Left hindlimb (tissue), 1 donor: Measurements from ENCODE around the gene AUH.

Source experiments
- DNase-seq: peaks from one replicate; pipeline ENCODE4 v3.0.0-alpha.2; 2018

The AUH gene

DNA sequence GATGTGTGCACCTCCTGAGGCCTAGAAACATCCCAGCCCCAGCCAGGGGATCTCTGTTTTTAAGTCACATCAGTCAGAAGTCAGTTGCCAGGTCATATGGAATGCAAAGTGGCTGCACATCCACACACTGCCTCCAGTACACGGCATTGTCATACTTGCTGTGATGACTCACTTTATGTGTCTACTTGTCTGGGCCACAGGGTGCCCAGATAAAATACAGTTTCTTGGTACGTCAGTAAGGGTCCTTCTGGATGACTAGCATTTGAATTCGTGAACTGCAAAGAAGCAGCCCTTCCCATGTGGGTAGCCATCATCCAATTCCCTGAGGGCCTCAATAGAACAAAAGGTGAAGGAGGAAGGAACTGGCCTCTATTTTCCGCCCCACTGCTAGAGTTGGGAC lies 27.7 kb downstream of the AUH start:
- DNase-seq, result no peak

DNA sequence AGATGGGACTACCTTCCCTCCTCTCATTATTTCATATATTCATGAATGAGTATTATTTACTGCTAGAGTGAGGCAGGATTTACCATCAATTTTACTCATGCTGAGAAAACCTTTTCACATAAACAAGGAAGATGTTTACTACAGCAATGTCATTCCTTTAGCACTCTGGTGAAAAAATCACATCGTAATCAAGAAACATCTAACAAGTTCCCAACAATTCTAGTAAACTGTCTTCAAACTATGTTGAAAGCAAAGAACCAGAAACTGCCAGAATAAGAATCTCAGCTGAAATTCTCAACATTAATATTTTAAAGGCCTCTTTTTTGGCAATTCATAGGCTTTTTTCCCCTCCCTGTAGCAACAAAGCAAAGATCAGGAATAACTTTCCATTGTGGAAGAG lies 28.2 kb downstream of the AUH start:
- DNase-seq, result no peak

DNA sequence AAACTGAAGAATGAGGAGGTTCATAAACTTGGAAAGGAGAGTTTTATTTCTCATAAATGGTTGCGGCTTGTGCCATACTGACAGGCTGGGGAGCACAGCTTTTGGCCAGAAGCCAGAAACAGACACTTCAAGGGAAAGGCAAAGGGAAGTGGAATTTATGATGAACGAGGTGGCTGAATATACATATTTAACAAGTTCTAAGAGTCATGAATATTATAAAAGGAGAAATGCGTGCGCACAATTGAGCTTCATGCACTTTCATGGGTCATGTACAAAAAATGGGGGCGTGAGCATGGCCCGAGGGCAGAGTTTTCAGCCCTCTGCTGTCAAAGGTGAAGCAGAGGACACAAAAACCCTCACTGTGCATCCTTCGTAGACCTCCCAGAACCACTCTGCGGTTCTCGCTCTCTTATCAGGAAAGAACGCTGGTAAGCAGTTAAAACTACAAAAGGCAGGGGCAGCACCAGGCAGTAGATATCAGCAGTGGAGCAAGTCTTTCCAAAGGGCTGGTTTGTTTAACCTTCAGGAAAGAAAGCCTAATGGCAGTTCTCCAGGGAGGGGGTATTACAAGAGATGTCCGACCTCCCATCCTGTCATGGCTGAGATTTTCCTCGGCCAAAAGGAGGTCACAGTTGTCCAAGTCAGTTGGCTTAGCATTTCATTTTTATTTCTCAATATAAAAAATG lies 29.0 kb downstream of the AUH start:
- DNase-seq, result no peak

DNA sequence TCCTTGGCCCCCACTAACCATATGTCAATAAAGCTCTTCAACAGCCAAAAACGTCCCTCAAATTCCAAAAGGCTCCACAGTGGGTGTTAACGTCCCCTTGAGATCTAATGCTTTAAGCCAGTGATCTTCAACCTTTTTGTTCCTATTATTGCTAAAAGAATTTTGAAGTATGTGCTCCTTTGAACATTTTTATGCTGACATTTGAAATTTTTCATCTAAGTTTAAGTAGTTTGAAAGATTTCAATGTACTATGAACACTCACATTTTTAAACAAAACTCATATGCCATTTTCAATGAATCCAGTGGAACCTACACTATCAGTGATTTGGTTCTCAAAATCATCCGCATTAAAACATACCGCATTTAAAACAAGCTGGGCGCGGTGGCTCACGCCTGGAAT lies 29.9 kb downstream of the AUH start:
- DNase-seq, result no peak

DNA sequence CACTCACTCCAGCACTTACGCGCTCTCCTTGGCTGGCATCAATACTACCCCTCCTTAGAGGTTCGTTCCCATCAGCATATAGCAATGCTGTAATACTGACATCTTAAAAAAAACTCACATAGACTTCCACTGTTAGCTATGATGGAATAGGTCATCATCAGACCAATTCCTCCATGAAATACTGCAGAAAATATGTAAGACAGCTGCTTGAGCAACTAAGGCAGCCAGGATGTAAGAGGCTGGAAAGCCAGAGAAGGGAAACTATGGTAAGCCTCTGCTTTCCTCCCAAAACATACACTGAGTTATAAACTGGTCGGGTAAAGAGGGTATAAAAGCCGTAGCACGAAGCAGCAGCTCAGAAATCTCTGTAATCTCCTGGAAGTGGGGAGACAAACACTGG lies 33.5 kb downstream of the AUH start:
- DNase-seq, result no peak

DNA sequence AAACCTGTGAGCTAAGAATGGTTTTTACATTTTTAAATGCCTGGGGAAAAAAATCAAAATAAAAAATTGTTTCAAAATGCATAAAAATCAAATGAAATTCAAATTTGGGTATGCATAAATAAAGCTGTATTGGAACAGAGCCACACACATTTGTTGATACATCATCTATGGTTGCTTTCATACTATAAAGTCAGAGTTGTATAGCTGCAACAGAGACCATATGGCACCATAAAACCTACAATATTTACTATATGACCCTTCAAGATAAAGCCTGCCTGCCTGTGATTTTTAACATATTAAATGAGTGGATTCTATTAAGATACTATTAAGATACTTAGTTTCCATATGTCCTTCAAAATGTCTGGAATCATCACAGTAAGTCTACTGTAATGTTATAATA lies 40.0 kb downstream of the AUH start:
- DNase-seq, result no peak

DNA sequence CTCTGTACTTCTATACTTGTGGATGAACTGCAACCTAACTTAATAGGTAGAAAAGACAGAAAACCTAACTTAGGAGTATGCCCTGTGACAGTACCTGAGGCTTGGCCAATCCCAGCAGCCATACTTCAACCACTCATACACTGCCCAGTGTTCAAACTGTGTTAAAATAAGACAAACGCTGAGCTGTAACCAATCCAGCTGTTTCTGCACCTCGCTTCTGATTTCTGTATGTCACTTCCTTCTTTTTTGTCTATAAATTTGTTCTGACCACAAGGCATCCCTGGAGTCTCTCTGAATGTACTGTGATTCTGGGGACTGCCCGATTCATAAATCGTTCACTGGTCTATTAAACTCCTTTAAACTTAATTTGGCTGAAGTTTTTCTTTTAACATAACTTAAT lies 41.4 kb downstream of the AUH start:
- no peak for DNase-seq

DNA sequence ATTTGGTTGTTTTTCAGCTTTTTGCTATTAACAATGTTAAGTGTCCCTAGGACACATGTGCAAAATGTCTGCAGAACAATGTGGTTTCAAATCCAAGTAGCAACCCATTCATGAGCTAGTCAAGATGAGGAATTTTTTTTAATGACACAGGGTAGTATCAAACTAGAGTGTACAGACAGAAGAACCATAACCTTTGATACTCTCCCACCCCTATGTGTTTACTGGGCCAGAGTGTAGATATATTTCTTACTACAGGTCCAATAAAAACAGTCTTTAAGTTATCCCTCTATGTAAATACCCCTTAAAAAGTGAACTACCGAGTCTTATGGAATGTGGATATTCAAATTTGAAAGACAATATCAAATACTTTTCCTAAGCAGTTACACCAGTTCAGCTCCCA lies 45.6 kb downstream of the AUH start:
- no peak for DNase-seq

DNA sequence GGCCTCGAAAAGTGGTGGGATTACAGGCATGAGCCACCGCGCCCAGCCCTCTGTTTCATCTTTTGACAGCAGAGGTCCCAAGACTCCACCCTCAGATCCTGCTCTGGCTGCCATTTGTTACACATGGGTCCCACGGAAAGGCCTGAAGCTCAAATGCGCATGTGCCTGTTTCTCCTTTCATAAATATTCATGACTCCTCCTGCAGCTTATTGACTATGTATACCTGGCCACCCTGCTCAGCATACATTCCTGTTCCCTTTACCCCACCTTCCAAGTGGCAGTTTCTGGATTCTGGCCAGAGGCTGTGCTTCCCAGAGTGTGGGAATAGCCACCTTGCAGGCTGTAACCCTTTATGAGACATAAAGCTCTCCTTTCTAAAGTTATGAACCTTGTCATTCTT lies 46.5 kb downstream of the AUH start:
- DNase-seq, result no peak

DNA sequence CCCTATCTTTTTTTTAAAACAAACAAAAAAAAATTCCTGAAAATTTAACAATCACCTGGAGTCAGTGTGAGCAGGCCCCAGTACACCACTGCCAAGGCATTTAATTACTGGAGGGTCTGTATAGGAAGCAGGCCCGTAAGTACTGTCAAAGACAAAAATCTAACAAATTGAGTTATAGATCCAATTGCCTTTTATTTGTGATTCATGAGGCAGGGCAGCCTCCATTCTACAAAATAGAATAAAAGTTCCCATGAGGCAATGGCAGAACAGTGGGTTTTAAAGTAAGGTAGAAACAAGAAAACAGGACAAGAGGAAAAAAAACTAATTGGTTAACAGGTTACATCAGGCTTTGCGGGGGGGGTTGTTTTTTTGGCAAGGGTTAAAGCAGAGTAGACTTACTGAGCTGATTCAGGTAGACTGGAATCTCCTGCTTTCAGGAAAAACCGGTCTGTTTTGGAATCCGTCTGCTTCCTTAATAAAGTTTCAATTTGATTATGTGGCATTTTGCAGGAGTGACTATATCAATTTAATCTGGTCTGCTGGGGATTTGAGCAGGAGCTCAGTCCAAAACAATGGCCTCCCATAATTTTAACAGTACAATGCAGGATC lies 48.9 kb downstream of the AUH start:
- DNase-seq, result no peak

DNA sequence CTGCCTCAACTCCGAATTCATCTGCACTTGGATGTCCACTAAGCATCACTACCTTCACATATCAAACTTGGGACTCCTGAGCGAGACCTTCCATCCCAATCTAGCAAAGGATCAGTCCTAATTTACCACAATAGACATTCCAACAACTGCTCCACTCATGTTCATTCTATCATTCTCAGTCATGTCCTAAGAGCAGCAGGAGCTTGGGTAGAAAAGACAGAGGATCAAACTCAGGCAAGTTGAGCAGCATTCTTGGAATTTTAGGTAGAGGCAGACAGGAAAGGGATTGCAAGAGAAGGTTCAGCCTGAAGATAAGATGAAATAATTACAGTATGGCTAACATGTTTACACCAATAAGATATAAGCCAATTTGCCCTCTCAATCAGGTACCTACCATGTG lies 51.7 kb downstream of the AUH start:
- DNase-seq, result no peak

DNA sequence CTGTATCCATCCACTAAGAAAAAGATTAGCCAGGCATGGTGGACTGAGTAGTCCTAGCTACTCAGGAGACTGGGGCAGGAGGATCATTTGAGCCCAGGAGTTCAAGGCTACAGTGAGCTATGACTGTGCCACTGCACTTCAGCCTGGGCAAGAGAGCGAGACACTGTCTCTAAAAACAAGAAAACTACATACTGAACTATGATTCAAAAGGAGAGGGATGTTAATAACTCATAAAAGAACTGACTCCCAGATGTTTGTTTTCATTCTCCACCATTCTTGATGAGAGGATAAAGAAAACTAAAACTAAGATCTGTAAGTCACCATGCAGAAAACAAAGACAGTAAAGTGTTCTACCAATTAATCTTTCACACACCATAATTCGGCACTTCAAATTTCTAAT lies 53.5 kb downstream of the AUH start:
- no peak for DNase-seq

DNA sequence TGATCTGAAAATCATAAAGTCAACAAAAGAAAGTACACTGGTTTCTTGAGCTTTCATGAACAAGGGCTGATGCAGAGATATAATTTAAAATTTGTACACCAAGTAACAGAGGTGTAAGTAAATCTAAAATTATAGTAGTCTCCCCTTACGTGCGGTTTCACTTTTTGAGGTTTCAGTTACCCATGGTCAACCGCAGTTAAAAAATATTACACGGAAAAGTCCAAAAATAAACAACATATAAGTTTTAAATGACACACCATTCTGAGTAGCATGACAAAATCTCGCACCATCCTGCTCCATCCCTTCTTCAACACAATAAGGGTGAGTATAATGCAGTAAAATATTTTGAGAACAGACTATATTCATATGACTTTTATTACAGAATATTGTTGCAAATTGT lies 54.4 kb downstream of the AUH start:
- no peak for DNase-seq

DNA sequence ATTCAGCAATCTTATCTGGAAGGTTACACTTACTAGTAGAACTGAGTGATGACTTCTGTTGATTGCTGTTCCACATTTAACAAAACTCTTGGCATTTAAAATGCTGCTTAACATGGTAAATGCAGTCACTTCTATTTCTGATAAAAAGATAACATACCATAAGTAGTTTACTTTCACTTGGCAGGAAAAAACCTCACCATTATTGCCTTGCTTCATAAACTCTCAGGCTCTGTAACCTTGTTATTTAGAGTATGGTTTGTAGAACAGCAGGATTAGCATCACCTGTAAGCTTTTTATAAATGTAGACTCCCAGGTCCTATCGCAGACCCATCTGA lies 55.5 kb downstream of the AUH start:
- DNase-seq, result no peak

DNA sequence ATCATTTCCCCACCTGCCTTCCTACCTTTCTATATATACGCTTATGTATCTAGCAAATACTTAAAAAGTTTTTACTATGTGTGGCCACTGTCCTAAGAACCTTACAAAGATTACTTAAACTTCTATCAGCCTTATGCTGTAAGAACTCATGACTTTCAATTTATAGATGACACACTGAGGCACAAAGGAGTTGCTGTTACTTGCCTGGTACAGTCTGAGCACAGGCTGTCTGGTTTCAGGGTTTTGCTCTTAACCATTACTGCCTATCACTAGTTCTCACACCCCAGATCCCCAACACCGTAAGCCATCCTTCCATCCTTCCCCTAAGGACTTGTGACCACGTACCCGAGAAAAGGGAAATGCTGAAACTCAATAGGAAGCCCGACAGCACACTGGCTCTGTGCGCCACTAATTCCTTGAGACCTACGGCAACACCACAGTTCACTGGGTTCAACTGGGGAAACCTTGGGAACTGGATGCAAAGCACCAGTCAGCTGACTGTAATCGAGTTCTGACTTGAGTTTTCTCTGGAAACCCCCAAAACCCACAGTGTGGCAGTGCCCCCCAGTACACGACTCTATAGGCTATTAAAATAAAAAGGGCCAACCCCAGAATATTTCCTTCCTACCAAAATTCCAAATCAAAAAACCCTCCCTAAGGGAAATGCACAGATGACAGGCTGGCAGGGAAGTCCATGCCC lies 56.0 kb downstream of the AUH start:
- no peak for DNase-seq

DNA sequence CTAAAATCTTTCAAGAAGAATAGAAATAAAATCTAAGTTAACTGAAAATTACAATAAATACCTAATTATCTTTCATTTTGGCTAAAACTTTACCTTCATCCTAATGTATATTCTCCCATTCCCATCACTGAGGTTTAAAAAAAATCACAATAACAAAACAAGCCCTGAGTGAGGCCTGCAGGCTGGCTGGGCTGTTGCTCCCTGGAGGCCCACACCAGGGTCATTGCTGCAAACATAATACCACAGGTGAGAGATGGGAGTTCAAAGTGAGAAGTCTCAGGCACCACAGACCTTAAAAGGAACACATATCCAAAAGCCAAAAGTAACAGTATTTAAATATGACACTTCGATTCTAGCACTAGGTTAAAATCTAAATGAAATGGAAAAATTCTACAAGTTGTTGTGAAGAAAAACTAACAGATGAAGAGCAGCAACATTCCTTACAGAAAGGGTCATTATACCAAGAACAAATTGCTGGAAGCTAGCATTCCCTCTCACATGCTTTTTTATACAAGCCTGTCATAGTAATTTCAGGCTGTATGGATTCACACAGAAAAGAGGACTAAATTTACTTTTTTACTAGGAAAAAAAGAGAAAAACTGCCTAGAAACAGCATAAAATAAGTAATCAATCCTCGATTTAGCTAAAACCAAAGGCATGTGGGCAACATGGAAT lies 57.8 kb downstream of the AUH start:
- no peak for DNase-seq

DNA sequence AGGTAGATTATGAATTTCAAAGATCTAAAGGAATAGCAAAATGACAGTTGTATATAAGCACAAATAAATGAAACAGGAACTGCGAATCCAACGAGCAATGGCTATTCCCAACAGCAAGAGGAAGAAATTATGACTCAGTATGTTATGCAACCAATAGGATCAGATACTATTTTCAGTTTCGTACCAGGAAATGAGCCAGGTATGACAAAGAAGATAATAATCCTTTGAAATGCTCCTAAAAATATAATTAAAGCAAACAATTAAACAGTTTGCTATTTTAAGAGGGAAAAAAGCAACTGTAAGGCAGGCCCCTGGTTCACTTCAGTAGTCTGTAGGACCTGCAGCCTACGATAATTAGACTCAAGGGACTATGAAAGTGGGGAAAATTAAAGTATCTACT lies 58.9 kb downstream of the AUH start:
- no peak for DNase-seq

DNA sequence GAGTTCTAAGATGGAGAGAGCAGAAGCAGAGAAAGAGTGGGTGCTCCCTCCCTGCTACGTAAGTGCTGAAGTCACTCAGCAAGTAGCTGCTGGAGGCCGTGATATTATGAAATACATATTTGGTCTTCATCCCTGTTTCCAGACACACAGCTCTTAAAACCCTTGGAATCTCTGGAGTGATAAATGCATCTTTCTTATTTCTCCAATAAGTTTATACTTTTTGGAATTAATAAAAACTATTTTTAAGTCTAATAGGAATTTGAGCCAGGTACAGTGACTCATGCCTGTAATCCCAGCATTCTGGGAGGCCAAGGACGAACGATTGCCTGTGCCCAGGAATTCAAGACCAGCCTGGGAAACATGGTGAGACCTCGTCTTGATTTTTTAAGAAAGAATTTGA lies 60.6 kb downstream of the AUH start:
- DNase-seq, result no peak

DNA sequence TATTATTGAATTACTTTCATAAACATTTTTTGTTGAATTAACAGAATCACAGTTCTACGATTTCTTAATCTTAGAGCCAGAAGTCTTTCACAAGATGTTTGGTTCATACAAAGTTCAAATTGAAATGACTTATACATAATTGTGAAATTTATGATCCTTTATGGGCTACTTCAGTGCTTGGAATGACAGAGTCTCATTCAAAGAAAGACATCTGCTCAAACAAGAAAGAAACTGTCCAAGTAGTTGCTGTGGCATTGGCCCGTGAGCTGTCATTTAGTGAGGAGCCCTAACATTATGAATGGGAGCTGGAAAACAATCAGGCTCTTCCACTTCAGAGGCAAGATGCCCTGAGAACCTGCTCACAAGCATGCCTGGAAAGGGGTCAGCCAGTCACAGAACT lies 63.4 kb downstream of the AUH start:
- no peak for DNase-seq

DNA sequence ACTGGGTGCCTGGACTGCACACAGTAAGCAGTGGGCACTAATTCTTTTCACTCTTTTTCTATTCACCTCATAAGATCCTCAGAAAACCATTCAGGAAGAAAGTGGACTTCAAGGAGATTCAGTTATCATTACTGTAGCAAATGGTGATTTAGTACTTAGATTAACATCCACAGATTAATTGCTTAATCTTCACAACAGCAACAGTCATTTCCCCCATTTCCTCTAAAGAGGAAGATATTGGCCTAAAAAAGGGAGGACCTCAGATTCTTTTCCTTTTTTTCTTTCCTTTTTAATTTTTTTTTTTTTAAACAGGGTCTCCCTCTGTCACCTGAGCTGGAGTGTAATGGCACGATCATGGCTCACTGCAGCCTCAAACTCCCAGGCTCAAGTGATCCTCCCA lies 64.4 kb downstream of the AUH start:
- no peak for DNase-seq

DNA sequence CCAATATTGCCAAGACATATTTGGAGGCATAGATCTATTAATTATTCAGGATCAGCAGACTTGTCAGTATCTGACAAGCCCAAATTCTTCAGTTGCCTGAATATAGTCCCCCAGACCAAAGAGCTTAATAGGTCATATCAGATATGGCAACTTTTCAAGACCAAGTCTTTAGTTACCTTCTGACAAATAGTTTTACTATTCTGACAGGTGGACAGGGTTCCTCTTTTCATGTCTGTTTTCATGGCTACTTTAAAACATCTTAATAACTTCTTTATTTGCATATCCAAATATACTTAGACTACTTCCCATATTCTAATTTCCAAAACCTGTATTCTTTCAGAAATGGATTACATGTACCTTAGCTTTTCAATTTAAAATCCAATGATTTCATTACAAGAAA lies 65.4 kb downstream of the AUH start:
- DNase-seq, result no peak

DNA sequence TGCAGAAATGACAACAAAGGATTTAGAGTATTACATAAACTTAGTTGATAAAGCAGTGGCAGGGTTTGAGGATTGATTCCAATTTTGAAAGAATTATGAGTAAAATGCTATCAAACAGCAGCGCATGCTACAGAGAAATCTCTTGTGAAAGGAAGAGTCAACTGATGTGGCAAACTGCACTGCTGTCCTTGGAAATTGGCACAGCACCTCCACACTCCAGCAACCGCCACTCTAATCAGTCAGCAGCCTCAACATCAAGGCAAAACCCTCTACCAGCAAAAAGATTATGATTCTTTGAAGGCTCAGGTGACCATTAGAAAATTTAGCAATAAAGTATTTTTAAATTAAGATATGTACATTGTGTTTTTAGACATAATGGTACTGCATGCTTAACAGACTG lies 66.4 kb downstream of the AUH start:
- DNase-seq, result no peak

DNA sequence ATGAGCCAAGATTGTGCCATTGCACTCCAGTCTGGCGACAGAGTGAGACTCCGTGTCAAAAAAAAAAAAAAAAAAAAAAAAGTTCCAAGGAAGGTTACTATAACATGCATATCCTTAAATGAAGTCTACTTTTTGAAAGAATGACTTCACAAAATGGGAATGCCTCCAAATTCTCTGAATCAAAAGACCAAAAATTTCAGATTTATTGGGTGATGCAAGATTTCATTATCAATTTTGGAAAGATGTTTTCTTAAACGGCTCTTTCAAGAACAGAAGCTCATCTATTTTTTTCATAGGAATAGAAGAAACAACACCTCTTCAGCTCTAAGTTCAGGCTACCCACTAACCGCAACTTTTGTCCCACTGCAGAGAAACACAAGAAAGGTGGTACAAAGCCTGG lies 69.9 kb downstream of the AUH start:
- DNase-seq, result no peak

DNA sequence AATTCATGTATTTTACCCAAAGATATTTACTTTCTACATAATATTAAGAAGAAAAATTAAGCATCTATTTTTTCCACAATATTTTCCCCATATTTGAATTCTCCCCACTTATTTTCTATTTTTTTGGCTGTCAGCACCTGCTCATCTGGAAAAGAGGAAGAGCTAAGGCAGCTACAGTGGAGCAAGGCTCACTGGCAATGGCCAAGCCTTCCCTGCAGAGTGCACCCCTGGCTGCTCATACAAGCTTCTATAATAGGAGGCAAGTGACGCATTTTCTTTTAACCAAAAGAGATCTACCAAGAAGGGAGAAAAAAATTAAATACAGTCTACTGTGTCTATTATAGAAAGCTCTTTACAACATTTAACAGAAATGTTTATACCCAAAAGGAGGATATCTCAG lies 72.5 kb downstream of the AUH start:
- DNase-seq, result no peak
